A549 (cell line): ENCODE results near the gene SLC8A1. TPM values are rescaled to one million over a fixed set of nuclear protein-coding genes. Genes with fewer than 3 reads are reported as not detected.

ENCODE experiments used
- ATAC-seq, 2 experiments: fragments of 200-7000 bp in 1 of 2; fragments of >200 bp in 1 of 2; cut with Nextera tagmentation in 1 of 2; cut with Tn5 transposase in 1 of 2; 3 replicates each; pipeline versions ENCODE4 v1.8.0 to v1.9.1; 2018 to 2020; ENCODE audit warnings: mild to moderate bottlenecking in 1 of 2, moderate library complexity in 1 of 2
- CTCF ChIA-PET: fragments of 300-600 bp; sonication (Branson Sonifier 250); formaldehyde crosslinking; extraction: SDS; loops from one replicate; lab custom pipeline; 2021; ENCODE audit warnings: antibody characterized with exemption, inconsistent platforms; lab: Yijun Ruan, JAX
- POLR2A ChIA-PET: fragments of 350-600 bp; formaldehyde crosslinking; extraction: SDS; loops from one replicate; lab custom pipeline; 2021; ENCODE audit warnings: antibody characterized with exemption, inconsistent platforms; lab: Yijun Ruan, JAX
- DNase-seq, 2 experiments: peaks; one replicate each; pipeline versions ENCODE4 v3.0.0 to v3.0.0-alpha.2; 2011 to 2016; ENCODE audit warnings: low read depth in 1 of 2, low spot score in 1 of 2
- FAIRE-seq: peaks from 2 replicates; lab custom pipeline; 2011; peaks lifted over from hg19 to GRCh38; lab: Jason Lieb, UNC
- H3K27ac ChIP-seq, 2 experiments: fragments of >200 bp; sonication (Bioruptor Twin); formaldehyde crosslinking; 3 replicates each; pipeline ENCODE4 v1.5.1; 2016 to 2017
- H3K4me1 ChIP-seq: fragments of >200 bp; sonication (Bioruptor Twin); formaldehyde crosslinking; 3 replicates; pipeline ENCODE4 v1.6.1; 2016
- H3K4me2 ChIP-seq: fragments of >200 bp; sonication (Bioruptor Twin); formaldehyde crosslinking; 3 replicates; pipeline ENCODE4 v1.6.1; 2016
- H3K4me3 ChIP-seq: fragments of >200 bp; sonication (Bioruptor Twin); formaldehyde crosslinking; 3 replicates; pipeline ENCODE4 v1.5.1; 2016
- H3K9me3 ChIP-seq: fragments of >200 bp; sonication (Bioruptor Twin); formaldehyde crosslinking; 3 replicates; pipeline ENCODE4 v1.6.1; 2016
- CBX8 ChIP-seq: fragments of 200-600 bp; sonication (generic); IDR thresholded peaks from 2 replicates; pipeline ENCODE4 v1.6.1; 2016
- CEBPB ChIP-seq, 2 experiments: fragments of >200 bp in 1 of 2; sonication (Bioruptor Twin) in 1 of 2; formaldehyde crosslinking in 1 of 2; IDR thresholded peaks; 2 replicates each; pipeline ENCODE4 v1.6.1; 2012 to 2016
- EHF ChIP-seq: fragments of 250-450 bp; sonication (Bioruptor Pico); IDR thresholded peaks from 2 replicates; pipeline ENCODE4 v1.5.0; 2020; ENCODE audit warnings: mild to moderate bottlenecking
- EHMT2 ChIP-seq: fragments of 200-600 bp; sonication (generic); IDR thresholded peaks from 2 replicates; pipeline ENCODE4 v1.6.1; 2016; ENCODE audit warnings: antibody characterized with exemption, low read depth, mild to moderate bottlenecking, moderate library complexity
- EP300 ChIP-seq, 2 experiments: fragments of >200 bp; sonication (Bioruptor Twin); formaldehyde crosslinking; IDR thresholded peaks; 2 replicates in 1 of 2; 3 replicates in 1 of 2; pipeline ENCODE4 v1.6.1; 2016 to 2017
- FOSL2 ChIP-seq, 2 experiments: fragments of 450-650 bp in 1 of 2; fragments of >200 bp in 1 of 2; sonication (Bioruptor Twin) in 1 of 2; formaldehyde crosslinking; IDR thresholded peaks; 2 replicates each; pipeline versions ENCODE4 v1.5.0 to v1.6.1; 2016 to 2020; ENCODE audit warnings: mild to moderate bottlenecking in 1 of 2, moderate library complexity in 1 of 2
- HDAC2 ChIP-seq: fragments of 200-600 bp; sonication (generic); IDR thresholded peaks from 2 replicates; pipeline ENCODE4 v1.6.1; 2016
- HOXA7 ChIP-seq: fragments of 250-450 bp; sonication (Bioruptor Pico); IDR thresholded peaks from 2 replicates; pipeline ENCODE4 v1.5.0; 2020; ENCODE audit warnings: mild to moderate bottlenecking, moderate library complexity
- HOXB5 ChIP-seq: fragments of 250-450 bp; sonication (Bioruptor Pico); IDR thresholded peaks from 2 replicates; pipeline ENCODE4 v1.5.0; 2020; ENCODE audit warnings: mild to moderate bottlenecking, moderate library complexity
- JUN ChIP-seq, 2 experiments: fragments of >200 bp; sonication (Bioruptor Twin); formaldehyde crosslinking; IDR thresholded peaks; 2 replicates in 1 of 2; 3 replicates in 1 of 2; pipeline ENCODE4 v1.6.1; 2016 to 2017
- KDM1A ChIP-seq: fragments of 200-600 bp; sonication (generic); IDR thresholded peaks from 2 replicates; pipeline ENCODE4 v1.6.1; 2016; ENCODE audit warnings: low read depth, mild to moderate bottlenecking
- KDM5A ChIP-seq: fragments of 200-600 bp; sonication (generic); IDR thresholded peaks from 2 replicates; pipeline ENCODE4 v1.6.1; 2016; ENCODE audit warnings: antibody characterized with exemption, mild to moderate bottlenecking
- MYC ChIP-seq: IDR thresholded peaks from 2 replicates; pipeline ENCODE4 v1.6.1; 2012; ENCODE audit warnings: mild to moderate bottlenecking, inconsistent platforms, low read length, improper control_type of control experiment, borderline replicate concordance
- PHF8 ChIP-seq: fragments of 200-600 bp; sonication (generic); IDR thresholded peaks from 2 replicates; pipeline ENCODE4 v1.6.1; 2016; ENCODE audit warnings: low read depth, mild to moderate bottlenecking, antibody characterized with exemption, moderate library complexity, borderline replicate concordance
- RAD21 ChIP-seq, 2 experiments: fragments of >200 bp in 1 of 2; sonication (Bioruptor Twin) in 1 of 2; formaldehyde crosslinking in 1 of 2; IDR thresholded peaks in 1 of 2; conservative IDR thresholded peaks in 1 of 2; 2 replicates in 1 of 2; 3 replicates in 1 of 2; pipeline ENCODE4 v1.6.1; 2012 to 2018; ENCODE audit warnings: inconsistent platforms in 1 of 2
- RARB ChIP-seq: fragments of 250-450 bp; sonication (Bioruptor Pico); IDR thresholded peaks from 2 replicates; pipeline ENCODE4 v1.8.0; 2021; ENCODE audit warnings: mild to moderate bottlenecking, moderate library complexity
- RFX5 ChIP-seq: fragments of 450-650 bp; IDR thresholded peaks from 2 replicates; pipeline ENCODE4 v1.7.1; 2014; ENCODE audit warnings: antibody characterized with exemption, mild to moderate bottlenecking, moderate library complexity
- RNF2 ChIP-seq: fragments of 200-600 bp; sonication (generic); IDR thresholded peaks from 2 replicates; pipeline ENCODE4 v1.6.1; 2016; ENCODE audit warnings: low read depth, mild to moderate bottlenecking, antibody characterized with exemption, moderate library complexity, borderline replicate concordance
- SMC3 ChIP-seq: fragments of >200 bp; sonication (Bioruptor Twin); formaldehyde crosslinking; IDR thresholded peaks from 3 replicates; pipeline ENCODE4 v1.6.1; 2018; ENCODE audit warnings: inconsistent platforms
- SREBF2 ChIP-seq: fragments of 450-650 bp; IDR thresholded peaks from 2 replicates; pipeline ENCODE4 v1.6.1; 2014; ENCODE audit warnings: mild to moderate bottlenecking, moderate library complexity
- TFCP2L1 ChIP-seq: fragments of 250-450 bp; sonication (Bioruptor Pico); IDR thresholded peaks from 2 replicates; pipeline ENCODE4 v1.5.0; 2021; ENCODE audit warnings: mild to moderate bottlenecking
- TP53 ChIP-seq: fragments of 250-450 bp; sonication (Bioruptor Pico); IDR thresholded peaks from 2 replicates; pipeline ENCODE4 v1.5.0; 2021; ENCODE audit warnings: mild to moderate bottlenecking, moderate library complexity
- ZNF302 ChIP-seq: fragments of 250-450 bp; sonication (Bioruptor Pico); IDR thresholded peaks from 2 replicates; pipeline ENCODE4 v1.9.0; 2021; ENCODE audit warnings: inconsistent platforms, mild to moderate bottlenecking, moderate library complexity
- WGBS: methylation state at CpG from one replicate; pipeline ENCODE4 v1.1.6; 2017; ENCODE audit errors: missing lambda C conversion rate; 5-methylcytosine and 5-hydroxymethylcytosine counted together
- polyA plus RNA-seq, 4 experiments: library from polyadenylated mRNA; depleted of rRNA in 3 of 4; stranded (reverse); fragments of >200 nt; fragmentation: RNase III in 1 of 4; extraction: RNeasy Plus Mini Kit Qiagen cat#74134 plus additional on column Dnase treatment in 1 of 4; gene quantifications; 2 replicates in 3 of 4; 3 replicates in 1 of 4; pipeline ENCODE4 v1.2.3, GENCODE V29; 2011 to 2017
- TF ChIP-seq, protein P1 (sequence below): fragments of 150-350 bp; IDR thresholded peaks from 2 replicates; pipeline ENCODE4 v1.6.1; 2014; ENCODE audit warnings: low read depth, mild to moderate bottlenecking, low read length
- TF ChIP-seq, protein P2 (sequence below): fragments of 450-650 bp; IDR thresholded peaks from 2 replicates; pipeline ENCODE4 v1.6.1; 2014; ENCODE audit warnings: antibody characterized with exemption

SLC8A1 gene
- polyA plus RNA-seq, 2 of the 4 experiments (the other 2 are of a cell fraction) = 0.28 to 0.92 TPM

- WGBS = 14% methylated on average over 2 of the region's 2 CpGs
Measured at GRCh38 chr2:40268566-40268965, 183.3 kb downstream of the SLC8A1 start.

DNA sequence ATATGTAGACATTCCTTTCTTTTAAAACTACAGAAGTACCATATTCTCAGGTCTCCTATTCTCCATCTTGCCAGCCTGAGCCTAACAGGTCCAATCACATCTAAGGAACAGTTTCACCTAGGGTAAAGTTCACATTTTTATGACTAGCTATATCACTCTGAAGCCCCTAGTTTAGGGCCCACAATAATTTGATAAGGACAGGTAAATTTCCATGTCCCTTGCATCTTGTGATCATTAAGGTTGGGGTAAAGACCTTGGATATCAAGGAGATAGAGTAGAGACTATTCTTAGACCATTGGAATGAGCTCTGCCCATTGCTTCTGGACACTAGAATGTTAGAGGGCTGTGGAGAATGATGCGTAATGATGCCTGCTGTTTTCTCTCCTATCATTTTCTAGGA is 185.7 kb downstream of the SLC8A1 start:
- CTCF ChIA-PET = no interaction called here
- WGBS = 24% methylated on average over 1 of the region's 1 CpG
- Histone ChIP-seq H3K4me1 (no peaks in the 10 kb centered on the region), H3K27ac (no peak overlapping the region), H3K4me3 (no peak overlapping the region)
- POLR2A ChIA-PET = no interaction called here
- TF ChIP-seq RAD21 (conservative IDR thresholded peaks at IDR 0.05 in 1 of 2, IDR thresholded peaks at IDR 0.05 in 1 of 2) (no peak), HDAC2 (no peak), CEBPB (IDR thresholded peaks at IDR 0.05) (no peak), TP53 (no peak), JUN (IDR thresholded peaks at IDR 0.05) (no peak), RNF2 (no peak), CBX8 (no peak), ZNF302 (CRISPR knock-in tag) (no peak)
- TF ChIP-seq, protein P1, sequence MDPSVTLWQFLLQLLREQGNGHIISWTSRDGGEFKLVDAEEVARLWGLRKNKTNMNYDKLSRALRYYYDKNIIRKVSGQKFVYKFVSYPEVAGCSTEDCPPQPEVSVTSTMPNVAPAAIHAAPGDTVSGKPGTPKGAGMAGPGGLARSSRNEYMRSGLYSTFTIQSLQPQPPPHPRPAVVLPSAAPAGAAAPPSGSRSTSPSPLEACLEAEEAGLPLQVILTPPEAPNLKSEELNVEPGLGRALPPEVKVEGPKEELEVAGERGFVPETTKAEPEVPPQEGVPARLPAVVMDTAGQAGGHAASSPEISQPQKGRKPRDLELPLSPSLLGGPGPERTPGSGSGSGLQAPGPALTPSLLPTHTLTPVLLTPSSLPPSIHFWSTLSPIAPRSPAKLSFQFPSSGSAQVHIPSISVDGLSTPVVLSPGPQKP = no peak
- TF ChIP-seq, all 56 proteins: peak for 0
- ATAC-seq (no peak), DNase-seq (no peak), FAIRE-seq (no peak)
- Histone ChIP-seq H3K9me3 (no peaks in the 10 kb centered on the region), H3K4me2 (no peak overlapping the region)

More at GRCh38 chr2:40268566-40268965, 183.3 kb downstream of the SLC8A1 start:
- ATAC-seq = no peak
- FAIRE-seq = no peak
- ChIA-PET CTCF (interaction anchor here (1.3 kb wide), 1 partner anchor 24 kb away, joined by 3 read pairs; no protein-coding TSS in a partner anchor), POLR2A (no interaction called here)
- no peak for DNase-seq
- Histone ChIP-seq H3K9me3 (no peaks in the 10 kb centered on the region), H3K4me1 (no peaks in the 10 kb centered on the region)
- TF ChIP-seq SREBF2 (no peak), HOXA7 (CRISPR knock-in tag) (no peak), TP53 (no peak), FOSL2 (IDR thresholded peaks at IDR 0.05) (no peak), FOSL2 (CRISPR knock-in tag; IDR thresholded peaks at IDR 0.05) (no peak), EP300 (IDR thresholded peaks at IDR 0.05) (no peak), RFX5 (no peak), RARB (CRISPR knock-in tag) (no peak)
- TF ChIP-seq, protein P1 = no peak
- TF ChIP-seq, all 56 proteins: peak for 0
- H3K4me2 ChIP-seq = no peak overlapping the region
- H3K4me3 ChIP-seq = no peak overlapping the region
- H3K27ac ChIP-seq = no peak overlapping the region

DNA sequence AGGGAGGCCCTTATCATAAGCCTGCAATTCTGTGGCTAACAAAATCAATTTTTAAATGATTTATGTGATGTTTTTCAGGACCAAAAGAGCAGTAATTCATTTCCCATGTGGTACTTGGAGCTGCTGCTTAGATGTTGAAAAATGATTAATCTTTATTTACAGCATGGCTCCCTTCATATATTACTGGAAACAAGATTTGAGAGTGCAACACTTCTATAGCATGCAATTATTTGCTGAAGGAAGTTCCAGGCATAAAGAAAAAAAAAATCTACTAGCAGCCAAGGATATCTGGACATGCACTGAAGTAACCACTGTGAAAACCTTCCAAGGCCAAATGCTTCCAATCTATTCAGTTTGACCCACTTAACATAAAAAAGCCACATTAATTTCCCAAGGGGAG is 186.3 kb downstream of the SLC8A1 start:
- H3K4me3 ChIP-seq = no peak overlapping the region
- no peak for ATAC-seq
- H3K4me2 ChIP-seq = no peak overlapping the region
- no peaks in the 10 kb centered on the region for H3K9me3 ChIP-seq
- FAIRE-seq = no peak
- H3K27ac ChIP-seq = no peak overlapping the region
- CTCF ChIA-PET = no interaction called here
- POLR2A ChIA-PET = no interaction called here
- no peaks in the 10 kb centered on the region for H3K4me1 ChIP-seq
- TF ChIP-seq HOXB5 (CRISPR knock-in tag) (no peak), TFCP2L1 (CRISPR knock-in tag) (no peak), KDM5A (no peak), JUN (IDR thresholded peaks at IDR 0.05) (no peak), MYC (no peak), RARB (CRISPR knock-in tag) (no peak), KDM1A (no peak), EHMT2 (no peak), PHF8 (no peak), SMC3 (no peak), ZNF302 (CRISPR knock-in tag) (no peak), EHF (CRISPR knock-in tag) (no peak)
- TF ChIP-seq, protein P2, sequence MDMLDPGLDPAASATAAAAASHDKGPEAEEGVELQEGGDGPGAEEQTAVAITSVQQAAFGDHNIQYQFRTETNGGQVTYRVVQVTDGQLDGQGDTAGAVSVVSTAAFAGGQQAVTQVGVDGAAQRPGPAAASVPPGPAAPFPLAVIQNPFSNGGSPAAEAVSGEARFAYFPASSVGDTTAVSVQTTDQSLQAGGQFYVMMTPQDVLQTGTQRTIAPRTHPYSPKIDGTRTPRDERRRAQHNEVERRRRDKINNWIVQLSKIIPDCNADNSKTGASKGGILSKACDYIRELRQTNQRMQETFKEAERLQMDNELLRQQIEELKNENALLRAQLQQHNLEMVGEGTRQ = no peak
- no peak for DNase-seq
